ENCODE measurements around the gene SATB1.

The SATB1 gene

GRCh38 chr3:18431266-18431665 is 6.1 kb upstream of the SATB1 start:
- no peak for DNase-seq (ENCODE audit: low spot score)

DNA sequence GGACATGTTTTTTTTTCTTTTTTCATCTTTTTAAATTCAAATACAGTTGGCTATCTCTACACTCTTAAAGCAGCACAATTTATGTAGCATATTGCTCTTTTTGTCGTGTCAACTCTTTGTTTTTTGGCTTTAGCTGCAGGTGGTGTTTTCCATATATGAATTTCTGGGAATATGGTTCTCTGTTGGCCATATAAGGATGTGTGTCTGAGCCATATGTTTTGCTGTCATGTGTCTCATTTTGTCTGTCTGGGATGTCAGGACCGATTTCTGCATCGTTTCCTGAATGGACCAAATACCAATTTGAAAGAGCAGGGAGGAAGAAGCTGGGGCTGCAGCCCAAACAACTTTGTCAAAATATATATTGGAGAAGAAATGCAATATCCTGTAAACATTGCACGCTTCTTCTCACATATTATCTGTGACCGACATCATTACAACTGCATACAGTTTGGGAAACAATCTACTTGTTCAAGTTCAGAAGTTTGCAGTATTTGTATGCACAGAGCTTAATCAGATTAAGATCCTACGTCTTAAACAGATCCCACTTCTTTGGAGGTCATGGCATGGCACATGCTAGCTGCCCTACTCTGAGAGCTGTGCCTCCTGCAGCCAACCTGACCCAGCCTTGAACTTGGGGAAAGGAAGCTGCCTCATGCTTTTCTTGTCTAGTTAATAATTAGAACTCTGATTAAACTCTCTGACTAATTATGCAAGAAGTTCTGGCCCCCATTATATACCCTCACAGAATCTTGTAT is 4.0 kb upstream of the SATB1 start:
- no peak for DNase-seq (ENCODE audit: low spot score)

DNA sequence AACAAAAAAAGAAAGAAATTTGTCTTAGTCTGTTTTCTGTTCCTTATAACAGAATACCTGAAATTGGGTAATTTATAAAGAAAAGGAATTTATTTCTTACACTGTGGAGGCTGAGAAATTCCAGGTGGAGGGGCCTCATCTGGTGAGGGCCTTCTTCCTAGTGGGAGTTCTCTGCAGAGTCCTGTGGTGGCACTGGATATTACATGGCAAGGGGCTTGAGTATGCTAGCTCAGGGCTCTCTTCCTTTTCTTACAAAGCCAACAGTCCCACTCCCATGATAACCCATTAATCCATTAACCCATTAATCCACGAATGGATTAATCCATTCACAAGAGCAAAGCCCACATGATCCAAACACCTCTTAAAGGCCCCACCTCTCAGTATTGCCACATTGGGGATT is 2.9 kb upstream of the SATB1 start:
- DNase-seq (ENCODE audit: low spot score), result no peak

DNA sequence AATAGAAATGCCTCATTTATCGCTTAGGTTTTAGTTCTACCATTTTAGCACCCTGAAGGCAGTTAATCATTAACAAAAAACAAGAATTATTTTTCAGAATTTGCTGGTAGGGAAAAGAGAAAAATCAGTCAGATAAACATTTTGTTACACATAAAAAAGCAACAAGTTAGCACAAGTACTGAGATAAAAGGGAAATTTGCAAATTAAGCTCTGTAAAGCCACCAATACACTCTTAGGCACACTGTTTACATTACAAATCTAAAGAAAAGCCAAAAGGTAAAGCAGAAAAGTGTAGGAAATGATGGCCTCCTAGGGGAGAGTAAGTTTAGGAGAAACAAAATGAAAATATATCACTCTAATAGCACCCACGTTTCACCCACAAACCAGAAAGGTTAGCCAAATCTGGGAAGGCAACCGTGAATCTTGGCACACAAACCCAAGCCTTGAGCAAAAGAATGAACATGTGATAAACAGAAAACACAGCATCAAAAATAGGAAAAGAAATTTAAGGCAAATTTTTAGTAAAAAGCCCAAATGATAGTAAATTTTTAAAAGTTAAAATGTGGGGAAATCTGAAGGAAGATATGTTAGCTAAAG is 1.6 kb upstream of the SATB1 start:
- DNase-seq (ENCODE audit: low spot score), result no peak

- DNase-seq (ENCODE audit: low spot score), result peak; percentile 63
These were observed 610 bp upstream of the SATB1 start for GRCh38 chr3:18425641-18426257.

DNA sequence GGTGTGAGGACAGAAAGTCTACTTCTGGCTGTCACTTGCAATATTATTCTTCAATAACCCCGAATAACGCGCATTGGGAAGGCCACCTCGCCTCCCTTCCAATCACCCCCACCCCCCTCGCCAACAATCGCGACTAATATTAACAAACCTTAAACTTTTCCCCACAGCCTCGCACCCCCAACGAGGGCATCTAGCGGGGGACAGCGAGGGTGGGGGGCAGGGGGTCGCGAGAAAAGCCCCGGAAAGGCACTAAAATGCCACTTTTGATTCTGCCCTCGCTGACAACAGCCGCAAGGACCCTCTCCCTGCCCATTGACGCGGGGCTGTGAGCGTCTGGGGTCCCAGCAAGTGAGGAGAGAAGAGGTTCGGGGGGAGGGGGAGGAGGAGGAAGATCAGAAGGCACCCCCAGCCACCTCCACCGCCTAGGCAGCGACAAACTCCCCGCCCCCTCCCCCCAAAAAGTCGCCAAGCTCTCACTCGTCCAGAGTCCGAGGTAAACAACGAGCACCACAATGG is 868 bp downstream of the SATB1 start:
- DNase-seq (ENCODE audit: low spot score), result no peak

GRCh38 chr3:18423401-18424212 is 1.5 kb downstream of the SATB1 start:
- DNase-seq (ENCODE audit: low spot score), result peak; percentile 46

- DNase-seq (ENCODE audit: low spot score), result no peak
These were observed 2.2 kb downstream of the SATB1 start for GRCh38 chr3:18422972-18423371.

- DNase-seq (ENCODE audit: low spot score), result no peak
These were observed 4.6 kb downstream of the SATB1 start for GRCh38 chr3:18420555-18420954.

- no peak for DNase-seq (ENCODE audit: low spot score)
These were observed 5.9 kb downstream of the SATB1 start for GRCh38 chr3:18419232-18419631.

GRCh38 chr3:18417904-18418572 is 7.1 kb downstream of the SATB1 start:
- DNase-seq (ENCODE audit: low spot score), result no peak

DNA sequence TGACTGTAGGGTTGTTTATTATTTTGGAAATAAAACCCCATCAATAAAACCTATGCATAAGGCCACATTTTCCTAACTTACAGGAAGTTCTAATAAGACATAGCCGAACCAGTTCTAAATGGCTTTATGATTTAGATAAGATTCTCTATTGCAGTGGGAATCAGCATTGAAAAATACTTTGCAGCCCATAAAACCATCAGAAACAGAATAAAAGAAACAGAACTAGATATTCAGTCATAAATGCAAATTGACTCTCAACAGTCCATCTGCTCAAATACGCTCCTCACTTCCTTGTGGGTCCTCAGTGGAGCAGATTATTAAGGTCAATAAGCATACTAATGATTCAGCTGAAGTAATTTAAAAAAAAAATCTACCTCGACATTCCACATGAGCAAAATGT is 8.8 kb downstream of the SATB1 start:
- no peak for DNase-seq (ENCODE audit: low spot score)

GRCh38 chr3:18415839-18416238 is 9.3 kb downstream of the SATB1 start:
- DNase-seq (ENCODE audit: low spot score), result no peak

DNA sequence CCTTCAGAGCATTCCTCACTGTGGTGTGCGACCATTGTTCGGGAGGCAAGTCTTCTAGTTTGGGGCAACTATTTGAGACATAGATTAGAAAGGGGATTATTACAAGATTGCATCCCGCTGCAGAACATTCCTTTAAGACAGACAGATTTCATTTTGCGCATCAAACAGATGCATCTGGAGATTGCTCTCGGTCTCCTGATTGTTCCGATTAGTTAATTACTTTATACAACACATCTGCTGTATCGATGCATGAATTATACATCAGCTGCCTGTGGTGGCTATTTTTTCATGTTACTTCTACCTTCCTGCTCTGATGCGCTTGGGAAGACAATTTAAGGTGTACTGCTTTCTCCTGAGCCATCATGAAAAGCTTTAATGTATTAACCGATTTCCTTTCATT is 10.0 kb downstream of the SATB1 start:
- no peak for DNase-seq (ENCODE audit: low spot score)

- no peak for DNase-seq (ENCODE audit: low spot score)
These were observed 12.5 kb downstream of the SATB1 start for GRCh38 chr3:18412684-18413083.

GRCh38 chr3:18411541-18411940 is 13.6 kb downstream of the SATB1 start:
- no peak for DNase-seq (ENCODE audit: low spot score)

GRCh38 chr3:18410205-18410604 is 14.9 kb downstream of the SATB1 start:
- no peak for DNase-seq (ENCODE audit: low spot score)

GRCh38 chr3:18409266-18409665 is 15.9 kb downstream of the SATB1 start:
- DNase-seq (ENCODE audit: low spot score), result no peak

- DNase-seq (ENCODE audit: low spot score), result no peak
These were observed 20.0 kb downstream of the SATB1 start for GRCh38 chr3:18405141-18405540.

DNA sequence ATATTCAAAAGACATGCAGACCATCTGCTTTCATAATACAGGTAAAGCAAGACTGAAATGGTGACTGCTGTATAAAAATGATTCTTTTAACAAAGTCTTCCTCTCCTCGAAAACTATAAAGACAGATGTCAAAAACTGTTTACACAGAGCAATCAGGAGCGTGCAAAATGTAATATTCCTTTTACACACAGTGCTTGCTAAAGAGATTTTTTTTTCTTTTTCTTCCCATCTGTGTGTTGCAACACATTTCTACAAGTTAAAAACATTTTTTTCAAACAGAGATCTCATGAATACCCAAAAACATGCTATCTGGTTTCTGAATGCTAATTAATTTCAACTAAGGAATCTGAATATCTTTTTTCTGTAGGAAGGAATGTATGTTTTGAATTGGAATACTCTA is 22.1 kb downstream of the SATB1 start:
- DNase-seq (ENCODE audit: low spot score), result no peak

DNA sequence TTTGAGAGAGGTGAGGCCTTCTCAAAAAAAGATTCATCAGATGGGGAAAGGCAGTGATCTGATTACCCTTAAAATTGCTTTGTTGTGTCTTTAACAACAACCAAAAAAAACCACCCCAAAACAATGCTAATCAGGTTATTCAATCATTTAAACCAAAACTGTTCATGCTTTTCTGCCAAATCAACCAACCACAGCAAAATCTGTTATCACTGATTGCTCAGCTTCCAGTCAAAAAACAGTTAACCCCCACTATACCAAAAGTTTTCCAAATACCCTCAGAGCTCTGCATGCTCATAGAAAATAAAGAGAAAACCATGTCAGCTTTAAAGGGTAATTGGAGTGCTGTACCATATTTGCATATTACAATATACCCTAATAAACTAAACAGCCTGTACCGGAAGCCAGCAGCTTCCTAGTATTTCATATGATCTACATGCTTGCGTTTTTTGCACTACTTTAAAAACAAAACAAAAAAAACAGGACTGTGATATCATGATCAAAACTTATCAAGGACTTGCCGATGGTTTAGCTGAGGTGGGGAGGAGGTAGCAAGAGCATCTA is 22.8 kb downstream of the SATB1 start:
- DNase-seq (ENCODE audit: low spot score), result no peak
